ENCODE measurements around the gene PTPRG.

PTPRG gene

GRCh38 chr3:62041681-62042080, 480.3 kb downstream of the PTPRG start:
- no peak for DNase-seq

- no peak for DNase-seq
Observed at GRCh38 chr3:62044874-62045411, 483.6 kb downstream of the PTPRG start.

- no peak for DNase-seq
Observed at GRCh38 chr3:62046326-62046725, 485.0 kb downstream of the PTPRG start.

- no peak for DNase-seq
Observed at GRCh38 chr3:62048577-62048976, 487.2 kb downstream of the PTPRG start.

DNA sequence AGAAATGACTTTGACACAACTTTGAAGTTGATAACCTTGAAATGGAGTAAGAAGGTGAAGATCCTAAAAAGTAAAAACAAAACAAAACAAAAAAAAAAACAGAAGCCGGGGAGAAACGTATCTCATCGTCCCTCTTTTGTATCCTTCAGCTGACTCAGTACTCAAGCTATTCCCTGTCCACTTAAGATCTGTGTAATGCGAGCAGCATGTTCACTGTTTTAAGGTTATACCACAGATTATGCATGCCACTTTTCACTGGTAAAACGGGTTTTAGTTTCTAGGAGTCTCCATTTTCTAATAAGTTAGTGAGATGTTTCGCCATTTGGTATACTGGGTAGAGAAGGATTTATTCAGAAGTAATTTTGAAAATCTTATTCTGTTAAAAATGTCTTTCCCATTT, 487.7 kb downstream of the PTPRG start:
- DNase-seq, result no peak

DNA sequence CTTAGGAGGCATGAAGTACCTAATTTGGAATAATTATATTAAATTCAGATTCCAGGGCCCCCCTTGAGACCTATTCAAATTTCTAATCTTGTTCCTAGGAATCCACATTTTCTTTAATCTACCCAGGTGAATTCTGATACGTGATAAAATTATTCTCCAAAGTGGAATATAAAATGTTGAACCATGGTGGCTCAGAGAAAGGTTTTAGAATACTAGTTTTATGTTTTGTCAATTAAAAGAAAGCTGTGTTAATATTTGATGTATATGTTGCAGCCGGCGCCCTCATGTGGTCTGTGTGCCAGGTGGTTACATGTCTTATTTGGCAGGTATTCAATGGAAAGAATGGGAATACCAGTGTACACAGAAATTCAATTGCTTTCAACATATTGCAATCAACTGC, 490.1 kb downstream of the PTPRG start:
- no peak for DNase-seq

- DNase-seq, result no peak
Observed at GRCh38 chr3:62052331-62052730, 491.0 kb downstream of the PTPRG start.

DNA sequence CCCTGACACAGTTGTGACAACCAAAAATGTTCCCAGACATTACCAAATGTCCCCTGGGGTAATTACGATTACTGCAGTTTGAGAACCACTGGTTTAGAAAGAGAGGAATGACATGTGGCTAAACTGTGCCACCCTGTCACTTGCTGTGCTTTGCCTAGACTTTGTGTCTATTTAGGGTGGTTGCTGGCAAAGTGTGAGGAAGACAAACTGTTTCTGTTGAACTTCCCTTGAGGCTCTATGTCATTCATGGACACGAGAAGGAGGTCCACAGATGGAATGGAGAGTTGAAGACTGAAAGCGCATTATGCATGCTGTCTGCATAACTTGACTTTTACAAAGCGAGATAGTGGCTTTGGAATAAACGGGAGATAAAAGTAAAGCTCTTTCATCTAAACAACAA, 495.3 kb downstream of the PTPRG start:
- DNase-seq, result no peak

DNA sequence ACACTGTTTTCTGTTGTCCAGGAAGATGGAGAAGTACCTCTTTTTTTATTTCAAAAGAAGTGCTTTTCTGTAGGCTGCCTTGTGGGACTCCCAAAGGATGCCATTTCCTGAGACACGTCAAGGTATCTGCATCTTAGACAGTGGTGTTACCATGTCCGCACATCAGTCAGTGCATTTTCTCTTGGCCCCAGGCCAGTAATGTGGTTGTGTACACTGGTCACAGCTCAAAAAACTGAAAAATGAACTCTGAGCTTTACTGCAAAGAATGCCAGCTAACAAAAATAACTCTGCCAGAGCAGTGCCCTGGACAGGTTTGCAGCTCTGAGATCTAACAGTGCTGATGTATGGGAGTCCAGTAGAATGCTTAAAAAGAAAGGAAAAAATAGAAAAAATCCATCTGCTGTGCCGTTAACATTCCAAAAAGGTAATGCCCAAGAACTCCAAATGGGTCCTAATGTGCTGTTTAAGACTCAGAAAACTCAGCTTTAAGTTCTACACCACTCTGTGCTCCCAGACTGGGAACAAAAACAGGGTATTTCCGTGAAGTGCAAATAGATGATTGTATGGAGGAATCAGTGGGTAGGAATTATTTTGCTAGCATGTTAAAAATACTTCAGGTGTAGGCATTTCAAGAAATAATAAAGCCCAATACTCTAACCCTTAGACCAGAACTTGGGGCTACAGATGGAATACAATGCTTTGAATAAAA, 496.1 kb downstream of the PTPRG start:
- DNase-seq, result no peak

- DNase-seq, result no peak
Observed at GRCh38 chr3:62065985-62066693, 504.8 kb downstream of the PTPRG start.

DNA sequence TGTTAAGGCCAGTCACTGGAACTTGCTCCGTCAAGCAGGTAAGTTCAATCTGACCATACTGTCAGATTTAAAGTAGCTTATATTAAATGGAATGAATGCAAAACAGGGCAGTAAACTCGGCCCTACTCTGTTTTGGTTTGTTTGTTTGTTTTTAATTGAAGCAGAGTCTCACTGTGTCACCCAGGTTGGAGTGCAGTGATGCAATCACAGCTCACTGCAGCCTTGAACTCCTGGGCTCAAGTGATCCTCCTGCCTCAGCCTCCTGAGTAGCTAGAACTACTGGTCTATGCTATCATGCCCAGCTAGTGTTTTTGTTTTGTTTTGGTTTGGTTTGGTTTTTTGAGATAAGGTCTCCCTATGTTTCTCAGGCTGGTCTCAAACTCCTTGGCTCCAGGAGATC, 507.0 kb downstream of the PTPRG start:
- DNase-seq, result no peak

DNA sequence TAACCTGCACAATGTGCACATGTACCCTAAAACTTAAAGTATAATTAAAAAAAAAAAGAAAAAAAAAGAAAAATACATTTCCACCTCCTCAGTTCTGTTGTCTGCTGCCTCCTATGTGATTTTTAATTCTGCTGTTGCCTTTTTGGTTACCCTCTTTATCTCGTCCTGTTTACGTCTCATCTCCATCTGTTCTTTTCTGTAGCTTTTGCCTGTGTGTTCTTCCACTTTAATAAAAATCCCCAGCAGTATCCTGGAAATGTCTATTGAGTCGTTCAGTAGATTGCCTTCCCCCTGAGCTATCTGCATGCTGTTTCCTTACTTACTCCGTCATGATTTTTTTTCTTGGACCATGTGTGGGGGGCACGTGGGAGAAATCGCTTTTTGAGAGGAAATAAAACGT, 509.5 kb downstream of the PTPRG start:
- DNase-seq, result no peak

GRCh38 chr3:62073038-62073437, 511.7 kb downstream of the PTPRG start:
- no peak for DNase-seq

DNA sequence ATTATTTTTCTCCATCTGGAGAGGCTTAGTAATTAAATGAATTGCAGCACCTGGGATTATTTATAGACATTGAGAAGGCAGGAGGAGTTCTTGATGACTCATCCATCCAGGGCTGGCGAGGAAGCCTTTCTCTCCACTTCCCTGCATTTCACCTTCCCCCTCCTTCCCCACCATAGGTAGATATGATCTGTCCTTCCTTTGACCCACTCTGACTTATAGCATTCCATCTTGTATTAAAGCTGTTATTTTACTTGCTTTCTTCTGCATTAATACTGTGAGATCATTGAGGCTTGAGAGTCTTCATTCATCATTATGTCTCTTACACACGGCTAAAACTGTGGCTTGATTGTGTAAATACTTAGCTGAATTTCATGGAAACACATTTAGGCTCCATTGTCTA, 523.2 kb downstream of the PTPRG start:
- DNase-seq, result no peak

DNA sequence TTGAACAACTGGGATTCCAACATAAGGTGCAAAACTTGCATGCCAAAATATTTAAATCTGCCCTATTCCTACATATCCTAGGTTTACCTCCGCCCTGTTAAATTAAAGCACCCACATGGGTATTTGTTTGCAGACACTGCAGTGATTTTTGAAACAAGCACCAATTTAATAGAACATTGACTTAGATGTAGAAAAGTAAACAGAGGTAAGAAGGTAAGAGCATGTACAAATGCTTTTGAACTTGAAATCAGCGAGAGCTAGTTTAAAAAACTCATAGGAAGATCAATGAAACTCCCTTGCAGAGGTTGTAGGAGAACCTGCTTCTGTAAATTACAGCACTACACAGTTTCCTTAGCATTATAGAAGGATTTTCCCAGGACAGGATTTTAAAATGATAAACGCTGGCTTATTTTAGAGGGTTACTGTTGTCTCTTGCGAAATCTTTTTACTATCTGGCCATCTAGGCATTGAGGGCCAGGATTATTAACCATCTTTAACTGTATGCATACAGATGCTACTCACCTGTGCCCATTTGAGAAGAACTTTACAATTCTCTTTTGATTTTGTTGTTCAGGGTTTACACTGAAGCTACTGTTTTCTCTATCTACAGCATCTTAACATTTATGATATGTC, 527.2 kb downstream of the PTPRG start:
- no peak for DNase-seq

GRCh38 chr3:62090066-62090465, 528.7 kb downstream of the PTPRG start:
- no peak for DNase-seq

DNA sequence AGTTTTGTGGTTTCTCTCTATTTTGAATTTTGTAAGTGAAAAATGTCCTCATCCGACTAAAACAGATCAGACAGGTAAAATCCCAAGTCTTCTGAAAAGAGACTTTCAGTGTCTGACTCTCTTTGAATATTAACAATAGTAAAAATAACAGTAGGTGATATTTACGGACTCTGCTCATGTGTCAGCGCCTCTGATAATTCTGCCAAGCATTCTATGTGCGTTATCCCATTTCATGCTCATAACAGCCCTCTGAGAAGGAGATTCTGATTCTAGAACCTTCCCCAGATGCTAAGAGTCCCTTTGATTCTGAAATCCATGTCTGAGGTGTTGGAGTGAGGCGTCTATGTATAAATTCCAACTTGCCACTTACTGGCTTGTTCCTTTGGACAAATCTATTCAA, 529.1 kb downstream of the PTPRG start:
- no peak for DNase-seq

DNA sequence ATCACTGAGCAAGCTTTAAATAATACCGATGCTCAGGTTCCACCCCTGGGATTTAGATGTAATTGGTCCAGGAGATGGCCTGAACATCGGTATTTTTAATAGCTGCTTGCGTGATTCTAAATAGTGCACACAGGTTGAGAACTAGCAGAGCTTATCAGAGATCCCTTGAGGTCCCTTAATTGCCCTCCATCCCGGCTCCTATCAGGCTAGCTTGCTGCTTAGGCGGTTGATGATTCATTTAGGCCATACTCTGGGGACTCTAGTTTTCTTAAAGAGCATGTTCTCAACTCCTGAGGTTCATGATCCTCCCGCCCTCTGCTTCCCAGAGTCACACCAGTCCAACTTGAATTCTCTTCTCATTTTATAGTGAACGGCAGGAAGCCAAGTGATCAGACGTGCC, 531.7 kb downstream of the PTPRG start:
- no peak for DNase-seq

GRCh38 chr3:62094461-62094860, 533.1 kb downstream of the PTPRG start:
- no peak for DNase-seq

- DNase-seq, result no peak
Observed at GRCh38 chr3:62095080-62095479, 533.7 kb downstream of the PTPRG start.

DNA sequence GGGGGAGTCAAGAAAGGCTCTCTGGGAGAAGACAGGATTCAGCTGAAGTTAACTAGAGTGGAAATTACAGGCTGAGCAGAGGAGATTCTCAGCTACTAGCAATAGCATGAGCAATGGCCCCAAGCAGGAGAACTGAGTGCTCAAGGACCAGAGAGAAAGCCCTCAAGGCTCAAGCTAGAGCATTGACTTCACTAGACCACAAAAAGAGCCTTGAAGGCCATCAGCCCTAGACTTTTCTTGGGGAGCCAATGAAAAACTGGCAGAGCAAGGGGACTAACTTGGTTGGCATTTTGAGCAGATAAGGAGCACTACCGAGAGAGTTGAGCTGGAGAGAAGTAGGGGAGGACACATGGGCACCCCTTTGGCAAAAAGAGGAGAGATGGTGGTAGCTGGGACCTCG, 534.4 kb downstream of the PTPRG start:
- no peak for DNase-seq

DNA sequence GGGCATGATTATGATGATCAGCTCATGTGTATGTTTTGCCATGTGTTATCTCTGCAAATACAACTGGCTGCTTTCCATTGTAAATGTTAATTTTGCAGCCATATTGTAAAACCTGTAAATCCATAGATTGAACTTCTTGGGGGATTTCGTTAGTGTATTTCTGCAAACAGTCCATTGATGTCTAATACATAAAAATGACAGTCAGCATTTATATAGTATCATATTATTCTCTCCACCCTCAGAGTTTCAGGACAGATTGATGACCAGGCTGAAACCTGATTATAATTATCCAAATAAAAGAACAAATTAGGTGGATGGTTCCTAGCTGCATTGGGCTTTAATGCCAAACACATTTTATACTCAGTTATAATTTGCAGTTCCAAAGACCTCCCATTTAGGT, 535.1 kb downstream of the PTPRG start:
- DNase-seq, result no peak

DNA sequence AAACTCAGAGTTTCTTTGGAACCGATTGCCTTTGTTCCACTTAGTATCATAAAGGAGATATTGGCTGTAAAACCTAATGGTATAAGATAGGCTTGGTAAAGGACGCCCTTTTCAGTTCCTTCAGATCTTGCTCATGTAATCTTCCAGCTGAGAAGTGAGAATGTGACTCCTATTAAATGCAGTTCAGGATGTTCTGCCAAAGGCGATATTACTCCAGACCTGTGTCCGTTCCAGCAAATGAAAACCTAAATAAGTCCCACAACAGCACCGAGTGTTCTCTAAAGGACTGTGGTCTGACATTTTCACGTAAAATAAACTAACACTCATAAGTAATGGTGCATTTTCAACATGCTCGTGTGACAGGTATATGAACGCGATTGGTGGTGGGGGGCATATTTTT, 535.8 kb downstream of the PTPRG start:
- no peak for DNase-seq
